Measurements from ENCODE around the gene PARP9.

DNA sequence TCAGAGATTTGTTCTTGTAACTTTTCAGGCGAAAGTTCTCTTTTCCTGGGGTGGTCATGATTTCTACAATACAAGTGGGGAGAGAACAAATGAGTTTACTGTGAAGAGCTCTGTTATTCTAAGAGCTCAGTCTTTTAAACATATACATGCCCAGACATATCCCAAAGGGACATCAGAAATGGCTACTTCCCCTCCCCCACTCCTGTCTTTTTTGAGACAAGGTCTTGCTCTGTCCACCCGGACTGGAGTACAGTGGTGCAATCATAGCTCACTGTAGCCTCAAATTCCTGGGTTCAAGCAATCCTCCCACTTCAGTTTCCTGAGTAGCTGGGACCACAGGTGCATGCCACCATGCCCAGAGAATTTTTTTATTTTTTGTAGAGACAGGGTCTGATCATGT lies 67.6 kb downstream of the PARP9 start:
- TF ChIP-seq, protein P1, sequence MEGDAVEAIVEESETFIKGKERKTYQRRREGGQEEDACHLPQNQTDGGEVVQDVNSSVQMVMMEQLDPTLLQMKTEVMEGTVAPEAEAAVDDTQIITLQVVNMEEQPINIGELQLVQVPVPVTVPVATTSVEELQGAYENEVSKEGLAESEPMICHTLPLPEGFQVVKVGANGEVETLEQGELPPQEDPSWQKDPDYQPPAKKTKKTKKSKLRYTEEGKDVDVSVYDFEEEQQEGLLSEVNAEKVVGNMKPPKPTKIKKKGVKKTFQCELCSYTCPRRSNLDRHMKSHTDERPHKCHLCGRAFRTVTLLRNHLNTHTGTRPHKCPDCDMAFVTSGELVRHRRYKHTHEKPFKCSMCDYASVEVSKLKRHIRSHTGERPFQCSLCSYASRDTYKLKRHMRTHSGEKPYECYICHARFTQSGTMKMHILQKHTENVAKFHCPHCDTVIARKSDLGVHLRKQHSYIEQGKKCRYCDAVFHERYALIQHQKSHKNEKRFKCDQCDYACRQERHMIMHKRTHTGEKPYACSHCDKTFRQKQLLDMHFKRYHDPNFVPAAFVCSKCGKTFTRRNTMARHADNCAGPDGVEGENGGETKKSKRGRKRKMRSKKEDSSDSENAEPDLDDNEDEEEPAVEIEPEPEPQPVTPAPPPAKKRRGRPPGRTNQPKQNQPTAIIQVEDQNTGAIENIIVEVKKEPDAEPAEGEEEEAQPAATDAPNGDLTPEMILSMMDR (conservative IDR thresholded peaks at IDR 0.05; ENCODE audit: low read depth, low read length): no peak
- TF ChIP-seq EZH2phosphoT487 (IDR thresholded peaks at IDR 0.05; ENCODE audit: borderline replicate concordance, low read length): no peak
- TF ChIP-seq EZH2 (IDR thresholded peaks at IDR 0.05; ENCODE audit: low read length, unreplicated experiment): no peak

All from PC-3 (cell line).